OCI-LY7 (cell line): ENCODE results near the gene MESP1.

Source experiments
- EZH2phosphoT487 ChIP-seq: fragments of 200-600 bp; sonication (generic); IDR thresholded peaks from 2 replicates; pipeline ENCODE4 v1.6.1; 2018; ENCODE audit warnings: low read depth, borderline replicate concordance, mild to moderate bottlenecking, mixed run types, antibody characterized with exemption, low read length, moderate library complexity, mixed read lengths
- TF ChIP-seq, protein P1 (sequence below): fragments of 200-600 bp; sonication (generic); conservative IDR thresholded peaks from 2 replicates; pipeline ENCODE4 v1.5.1; 2014; ENCODE audit warnings: mild to moderate bottlenecking, antibody characterized with exemption, low read length, moderate library complexity, mixed read lengths

DNA sequence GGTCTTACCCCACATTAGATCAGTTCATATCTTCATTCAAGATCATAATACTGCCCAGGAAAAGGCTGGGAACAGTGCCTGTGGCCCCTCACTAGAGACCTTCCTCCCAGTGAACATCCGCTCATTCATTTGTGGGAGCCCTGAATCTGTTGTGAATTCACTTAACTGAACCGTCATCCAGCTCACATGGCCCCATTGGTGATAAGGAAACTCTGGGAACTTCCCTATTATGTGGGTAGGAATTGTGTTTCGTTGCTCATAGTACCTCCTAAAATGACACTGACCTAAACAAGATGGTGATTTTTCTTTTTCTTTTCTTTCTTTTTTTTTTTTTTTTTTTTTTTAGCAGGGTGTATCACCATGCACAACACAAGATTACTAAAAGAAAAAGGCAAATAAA is 18.3 kb upstream of the MESP1 start:
- no peak for TF ChIP-seq EZH2phosphoT487
- TF ChIP-seq, protein P1, sequence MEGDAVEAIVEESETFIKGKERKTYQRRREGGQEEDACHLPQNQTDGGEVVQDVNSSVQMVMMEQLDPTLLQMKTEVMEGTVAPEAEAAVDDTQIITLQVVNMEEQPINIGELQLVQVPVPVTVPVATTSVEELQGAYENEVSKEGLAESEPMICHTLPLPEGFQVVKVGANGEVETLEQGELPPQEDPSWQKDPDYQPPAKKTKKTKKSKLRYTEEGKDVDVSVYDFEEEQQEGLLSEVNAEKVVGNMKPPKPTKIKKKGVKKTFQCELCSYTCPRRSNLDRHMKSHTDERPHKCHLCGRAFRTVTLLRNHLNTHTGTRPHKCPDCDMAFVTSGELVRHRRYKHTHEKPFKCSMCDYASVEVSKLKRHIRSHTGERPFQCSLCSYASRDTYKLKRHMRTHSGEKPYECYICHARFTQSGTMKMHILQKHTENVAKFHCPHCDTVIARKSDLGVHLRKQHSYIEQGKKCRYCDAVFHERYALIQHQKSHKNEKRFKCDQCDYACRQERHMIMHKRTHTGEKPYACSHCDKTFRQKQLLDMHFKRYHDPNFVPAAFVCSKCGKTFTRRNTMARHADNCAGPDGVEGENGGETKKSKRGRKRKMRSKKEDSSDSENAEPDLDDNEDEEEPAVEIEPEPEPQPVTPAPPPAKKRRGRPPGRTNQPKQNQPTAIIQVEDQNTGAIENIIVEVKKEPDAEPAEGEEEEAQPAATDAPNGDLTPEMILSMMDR = no peak
